Prostate gland (tissue), 2 donors: Measurements from ENCODE around the gene ZNF74. TPM values are rescaled to one million over a fixed set of nuclear protein-coding genes. Genes with fewer than 3 reads are reported as not detected.
"Not testable (repeated sequence)": the region's sequence is repeated elsewhere in the genome, so short reads cannot be mapped to it uniquely, and the experiment has no call there.

Experiments used
- DNase-seq: peaks from one replicate; pipeline ENCODE4 v3.0.0-alpha.2; 2019; ENCODE audit warnings: low spot score
- H3K27ac ChIP-seq, 2 donors: fragments of 200-600 bp; sonication (generic); 2 replicates each; pipeline ENCODE4 v1.5.1; 2017 to 2019
- H3K27me3 ChIP-seq: fragments of 200-600 bp; sonication (generic); replicated peaks from 2 replicates; pipeline ENCODE4 v1.5.1; 2019; ENCODE audit not compliant: insufficient read depth
- H3K36me3 ChIP-seq, 2 donors: fragments of 200-600 bp; sonication (generic); 1 replicate in 1 of 2; 2 replicates in 1 of 2; pipeline versions ENCODE4 v1.5.1 to v1.8.1; 2017 to 2019
- H3K4me1 ChIP-seq: fragments of 200-600 bp; sonication (generic); replicated peaks from 2 replicates; pipeline ENCODE4 v1.5.1; 2019
- H3K4me3 ChIP-seq, 2 donors: fragments of 200-600 bp; sonication (generic); 2 replicates each; pipeline ENCODE4 v1.5.1; 2017 to 2019
- H3K9me3 ChIP-seq: fragments of 200-600 bp; sonication (generic); 2 replicates; pipeline ENCODE4 v1.5.1; 2017
- WGBS: methylation state at CpG from one replicate; pipeline ENCODE4 v1.1.5; 2018; 5-methylcytosine and 5-hydroxymethylcytosine counted together
- intact Hi-C: fragments of 100-400 bp; cut with DNase I; formaldehyde crosslinking; loops from one replicate; pipeline ENCODE4 v1.14.2; 2022
- total RNA-seq, 2 donors: library from RNA; depleted of rRNA; stranded (reverse); fragments of >200 nt; gene quantifications; one replicate each; pipeline ENCODE4 v1.1.0, GENCODE V29; 2016

ZNF74 gene
- total RNA-seq, 2 donors from 2014 or later: 17.0 to 41.6 TPM

- WGBS: 92% methylated on average over 110 of the region's 145 CpGs
- H3K36me3 ChIP-seq, H3K4me1 ChIP-seq, H3K27me3 ChIP-seq, H3K27ac ChIP-seq, intact Hi-C loops, DNase-seq, H3K4me3 ChIP-seq, H3K9me3 ChIP-seq: not testable (repeated sequence)
Measured at GRCh38 chr22:20360866-20361751, 32.8 kb upstream of the ZNF74 start.

GRCh38 chr22:20361752-20362229, 32.2 kb upstream of the ZNF74 start:
- H3K27ac ChIP-seq, H3K27me3 ChIP-seq, H3K36me3 ChIP-seq, DNase-seq, H3K4me3 ChIP-seq, H3K4me1 ChIP-seq, intact Hi-C loops, H3K9me3 ChIP-seq: not testable (repeated sequence)
- WGBS: 93% methylated on average over 54 of the region's 54 CpGs

- H3K36me3 ChIP-seq, intact Hi-C loops, H3K4me3 ChIP-seq, H3K27me3 ChIP-seq, H3K9me3 ChIP-seq, H3K27ac ChIP-seq, DNase-seq, H3K4me1 ChIP-seq: not testable (repeated sequence)
- WGBS: 89% methylated on average over 10 of the region's 10 CpGs
Measured at GRCh38 chr22:20362403-20362802, 31.5 kb upstream of the ZNF74 start.

- H3K36me3 ChIP-seq, H3K27ac ChIP-seq, H3K4me1 ChIP-seq, H3K4me3 ChIP-seq, H3K9me3 ChIP-seq, DNase-seq, H3K27me3 ChIP-seq, intact Hi-C loops: not testable (repeated sequence)
- 59% methylated on average over 11 of the region's 11 CpGs for WGBS
Measured at GRCh38 chr22:20364335-20365260, 29.4 kb upstream of the ZNF74 start.

- H3K27ac ChIP-seq, H3K4me3 ChIP-seq, intact Hi-C loops, DNase-seq, H3K4me1 ChIP-seq, H3K36me3 ChIP-seq, H3K9me3 ChIP-seq, H3K27me3 ChIP-seq: not testable (repeated sequence)
- 82% methylated on average over 9 of the region's 9 CpGs for WGBS
Measured at GRCh38 chr22:20366841-20367240, 27.1 kb upstream of the ZNF74 start.

- DNase-seq, H3K27me3 ChIP-seq, H3K4me3 ChIP-seq, H3K9me3 ChIP-seq, H3K4me1 ChIP-seq, H3K27ac ChIP-seq, H3K36me3 ChIP-seq, intact Hi-C loops: not testable (repeated sequence)
- WGBS: 95% methylated on average over 9 of the region's 9 CpGs
Measured at GRCh38 chr22:20368875-20369274, 25.1 kb upstream of the ZNF74 start.

GRCh38 chr22:20371687-20372086, 22.3 kb upstream of the ZNF74 start:
- H3K9me3 ChIP-seq, H3K27me3 ChIP-seq, H3K4me1 ChIP-seq, H3K27ac ChIP-seq, DNase-seq, intact Hi-C loops, H3K4me3 ChIP-seq, H3K36me3 ChIP-seq: not testable (repeated sequence)
- no CpG with 5 or more reads among the region's 6 CpGs for WGBS

- H3K4me3 ChIP-seq, H3K36me3 ChIP-seq, intact Hi-C loops, H3K27me3 ChIP-seq, H3K27ac ChIP-seq, H3K9me3 ChIP-seq, DNase-seq, H3K4me1 ChIP-seq: not testable (repeated sequence)
- 7% methylated on average over 3 of the region's 8 CpGs for WGBS
Measured at GRCh38 chr22:20372406-20372854, 21.5 kb upstream of the ZNF74 start.

GRCh38 chr22:20373195-20373706, 20.7 kb upstream of the ZNF74 start:
- H3K9me3 ChIP-seq, intact Hi-C loops, H3K4me3 ChIP-seq, H3K36me3 ChIP-seq, H3K27ac ChIP-seq, H3K4me1 ChIP-seq, DNase-seq, H3K27me3 ChIP-seq: not testable (repeated sequence)
- 68% methylated on average over 6 of the region's 6 CpGs for WGBS

GRCh38 chr22:20374130-20374529, 19.8 kb upstream of the ZNF74 start:
- WGBS: 100% methylated on average over 1 of the region's 2 CpGs
- intact Hi-C loops, H3K27ac ChIP-seq, H3K27me3 ChIP-seq, H3K4me3 ChIP-seq, H3K4me1 ChIP-seq, H3K36me3 ChIP-seq, DNase-seq, H3K9me3 ChIP-seq: not testable (repeated sequence)

GRCh38 chr22:20376281-20376680, 17.7 kb upstream of the ZNF74 start:
- intact Hi-C loops, DNase-seq: not testable (repeated sequence)
- 91% methylated on average over 8 of the region's 8 CpGs for WGBS

GRCh38 chr22:20376983-20377382, 17.0 kb upstream of the ZNF74 start:
- DNase-seq, H3K4me1 ChIP-seq, H3K4me3 ChIP-seq, H3K27me3 ChIP-seq, H3K36me3 ChIP-seq, H3K27ac ChIP-seq, intact Hi-C loops, H3K9me3 ChIP-seq: not testable (repeated sequence)
- 96% methylated on average over 11 of the region's 11 CpGs for WGBS

More at GRCh38 chr22:20376281-20376680, 17.7 kb upstream of the ZNF74 start:
- not testable (repeated sequence) for H3K27ac ChIP-seq, H3K4me1 ChIP-seq, H3K4me3 ChIP-seq, H3K27me3 ChIP-seq, H3K9me3 ChIP-seq, H3K36me3 ChIP-seq
